ENCODE data around the gene PJA2.

The PJA2 gene

DNA sequence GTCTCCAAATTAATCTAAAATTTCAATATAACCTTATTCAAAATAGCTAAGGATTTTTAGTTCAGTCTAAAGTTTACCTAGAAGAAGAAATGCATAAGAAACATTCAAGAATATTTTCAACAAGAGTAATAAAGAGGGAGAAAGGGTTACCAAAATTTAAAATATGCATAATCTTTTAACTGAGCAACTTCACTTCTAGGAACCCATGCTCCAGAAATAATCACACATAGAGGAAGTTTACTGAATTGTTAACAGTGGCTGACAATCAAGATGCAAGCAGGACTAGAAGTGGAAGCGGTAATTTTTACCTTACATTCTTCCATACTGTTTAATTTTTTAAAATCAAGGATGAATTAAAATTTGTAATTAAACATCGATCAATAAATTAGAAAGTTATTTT, 1.9 kb downstream of the PJA2 start:
- no peak for DNase-seq

DNA sequence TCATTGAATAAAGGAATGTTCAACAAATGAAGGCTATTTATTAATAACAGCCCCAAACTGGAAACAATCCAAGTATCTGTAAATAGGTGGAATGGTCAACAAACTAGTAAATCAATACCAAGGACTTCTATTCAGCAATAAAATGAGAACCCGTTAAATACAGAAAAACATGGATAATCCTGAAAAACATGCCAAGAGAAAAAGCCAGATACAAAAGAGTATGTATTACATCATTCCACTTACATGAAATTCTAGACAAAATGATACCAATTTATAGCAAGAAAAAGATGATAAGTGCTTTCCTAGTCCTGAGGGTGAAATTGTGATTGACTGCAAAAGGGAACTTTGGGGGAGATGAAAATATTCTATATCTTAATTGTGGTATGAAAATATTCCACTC, 3.1 kb downstream of the PJA2 start:
- no peak for DNase-seq

- DNase-seq: no peak
Measured at GRCh38 chr5:109404428-109404960, 5.3 kb downstream of the PJA2 start.

DNA sequence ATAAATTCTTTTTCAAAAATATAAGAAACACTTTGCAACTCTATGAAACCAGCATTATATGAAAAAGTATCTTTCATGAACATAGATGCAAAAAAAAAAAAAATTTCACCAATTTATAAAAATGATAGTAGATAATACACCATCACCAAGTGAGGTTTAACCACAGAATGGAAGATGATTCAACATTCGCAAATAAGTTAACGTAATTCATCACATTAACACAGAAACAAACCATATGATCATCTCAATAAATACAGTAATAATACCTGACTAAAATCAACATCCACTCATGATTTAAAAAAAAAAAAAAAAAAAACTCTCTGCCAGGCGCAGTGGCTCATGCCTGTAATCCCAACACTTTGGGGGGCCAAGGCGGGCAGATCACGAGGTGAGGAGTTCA, 6.3 kb downstream of the PJA2 start:
- DNase-seq: no peak

DNA sequence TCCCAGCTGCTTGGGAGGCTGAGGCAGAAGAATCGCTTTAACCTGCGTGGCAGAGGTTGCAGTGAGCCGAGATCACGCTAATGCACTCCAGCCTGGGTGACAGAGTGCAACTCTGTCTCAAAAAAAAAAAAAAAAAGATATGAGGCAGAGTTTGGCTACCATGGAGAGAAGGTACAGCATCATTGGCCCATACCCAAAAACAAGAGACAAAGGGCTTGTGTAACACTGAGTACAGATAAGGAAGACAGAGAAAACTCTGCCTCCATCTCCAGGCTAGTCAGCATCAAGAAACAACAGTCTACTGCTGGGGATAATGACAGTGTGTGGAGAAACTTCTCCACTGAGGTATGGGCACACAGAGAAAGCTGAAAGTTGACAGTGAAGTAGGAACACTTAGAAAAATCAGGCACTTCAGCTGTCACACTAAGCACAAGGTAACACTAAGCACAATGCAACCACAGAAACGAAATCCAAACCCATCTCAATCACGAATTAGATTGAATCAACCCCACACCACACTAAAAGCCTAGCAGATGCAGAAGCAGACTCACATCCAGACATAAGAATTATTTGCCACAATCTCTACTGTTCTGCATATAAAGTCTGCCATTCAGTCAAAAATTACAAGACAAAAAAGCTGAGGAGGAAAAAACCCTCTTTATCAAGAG, 10.5 kb downstream of the PJA2 start:
- no peak for DNase-seq

DNA sequence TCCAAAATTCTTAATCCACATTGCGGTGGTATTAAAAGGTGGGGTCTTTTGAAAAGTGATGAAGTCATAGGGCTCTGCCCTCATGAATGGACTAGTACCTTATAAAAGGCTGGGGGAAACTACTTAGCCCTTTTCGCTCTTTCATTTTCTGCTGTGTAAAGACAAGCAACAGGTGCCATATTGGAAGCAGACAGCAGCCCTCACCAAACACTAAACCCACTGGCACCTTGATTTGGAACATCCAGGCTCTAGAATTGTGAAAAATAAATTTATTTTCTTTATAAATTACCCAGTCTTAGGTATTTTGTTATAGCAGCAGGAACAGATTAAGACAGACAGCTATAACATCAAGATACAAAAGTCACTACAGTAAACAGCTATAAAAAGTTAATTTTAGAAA, 12.8 kb downstream of the PJA2 start:
- no peak for DNase-seq

GRCh38 chr5:109394806-109395205, 15.0 kb downstream of the PJA2 start:
- no peak for DNase-seq

DNA sequence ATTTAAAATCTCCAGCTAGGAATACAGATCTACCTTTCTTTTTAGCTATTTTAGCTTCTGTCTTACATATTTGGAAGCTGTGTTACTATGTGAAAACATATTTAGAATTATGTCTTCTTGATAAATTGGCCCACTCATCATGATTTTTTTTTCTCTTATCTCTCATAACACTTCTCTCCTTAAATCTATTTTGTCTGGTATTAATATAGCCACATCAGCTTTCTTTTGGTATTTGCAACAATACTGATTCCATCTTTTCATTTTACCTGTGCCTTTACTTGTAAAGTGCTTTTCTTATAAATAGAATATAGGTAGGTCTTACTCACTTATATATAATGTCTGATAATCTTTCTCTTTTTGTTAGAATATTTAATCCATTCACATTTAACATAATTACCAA, 19.6 kb downstream of the PJA2 start:
- DNase-seq: no peak

- DNase-seq: no peak
Measured at GRCh38 chr5:109388407-109388806, 21.4 kb downstream of the PJA2 start.

DNA sequence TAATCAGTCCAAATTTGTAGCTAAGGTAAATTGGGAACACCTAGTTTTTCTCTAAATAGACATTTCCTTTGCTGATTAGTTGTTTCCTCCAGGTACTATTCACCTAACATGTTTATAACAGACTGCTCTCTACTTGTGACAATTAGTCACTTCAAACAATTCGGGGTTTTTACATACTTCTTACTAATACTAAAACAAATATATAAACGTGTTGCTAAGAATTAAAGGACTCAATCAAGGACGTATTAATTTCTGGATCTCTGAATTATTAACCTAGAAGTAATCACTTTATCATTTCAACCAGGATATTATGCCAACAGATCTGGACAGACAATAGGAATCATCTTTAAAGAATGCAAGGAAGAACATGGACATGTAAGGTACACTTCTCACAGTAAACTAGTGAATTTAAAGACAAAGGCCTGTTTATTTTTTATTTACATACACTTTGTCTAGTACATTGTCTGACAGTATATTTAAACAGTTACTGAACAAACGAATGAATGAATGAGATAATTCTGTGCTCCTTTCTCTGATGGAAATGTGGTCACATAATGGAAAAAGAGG, 22.3 kb downstream of the PJA2 start:
- no peak for DNase-seq

- no peak for DNase-seq
Measured at GRCh38 chr5:109378095-109378494, 31.7 kb downstream of the PJA2 start.

GRCh38 chr5:109374625-109375024, 35.1 kb downstream of the PJA2 start:
- peak in 1 of 2 experiments; percentile 2 for DNase-seq

GRCh38 chr5:109373932-109374331, 35.8 kb downstream of the PJA2 start:
- DNase-seq: no peak

- no peak for DNase-seq
Measured at GRCh38 chr5:109370343-109370742, 39.4 kb downstream of the PJA2 start.

DNA sequence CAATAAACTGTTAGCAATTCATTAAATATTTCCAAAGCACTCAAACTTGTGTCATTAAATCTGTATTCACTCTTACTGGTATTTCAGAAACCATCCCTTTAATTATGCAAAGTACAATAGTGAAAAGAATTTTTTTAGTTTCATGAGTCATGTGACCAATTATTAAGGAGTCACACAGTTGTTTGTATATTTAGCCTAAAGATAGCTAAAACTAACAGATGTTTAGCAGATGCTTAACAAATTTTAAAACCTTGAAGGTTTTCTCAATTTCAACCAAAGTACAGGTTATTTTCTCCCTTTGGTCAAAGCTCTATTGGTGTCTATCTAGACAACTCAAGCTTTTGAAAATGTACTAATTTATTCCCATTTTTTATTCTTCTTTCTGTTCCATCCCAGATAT, 44.1 kb downstream of the PJA2 start:
- no peak for DNase-seq

DNA sequence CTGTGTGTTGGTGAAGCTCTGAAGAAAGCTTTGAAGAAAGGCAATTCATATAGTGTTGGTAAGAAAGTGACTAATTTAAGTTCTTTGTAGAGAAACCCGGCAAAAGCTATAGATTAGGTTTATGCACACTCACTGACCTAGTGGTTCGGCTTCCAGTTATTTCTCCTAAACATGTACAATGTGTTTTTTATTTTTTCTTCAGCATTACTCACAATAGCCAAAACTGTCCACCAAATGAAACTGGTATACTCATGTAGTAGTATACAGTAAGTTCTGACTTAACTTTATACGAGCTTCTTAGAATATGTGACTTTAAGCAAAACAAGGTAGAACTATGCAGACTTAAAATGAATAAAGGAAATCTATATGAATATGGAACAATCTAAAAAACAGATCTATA, 44.8 kb downstream of the PJA2 start:
- no peak for DNase-seq

GRCh38 chr5:109359642-109360041, 50.1 kb downstream of the PJA2 start:
- DNase-seq: no peak

GRCh38 chr5:109357807-109358206, 52.0 kb downstream of the PJA2 start:
- no peak for DNase-seq

- no peak for DNase-seq
Measured at GRCh38 chr5:109354761-109355160, 55.0 kb downstream of the PJA2 start.

DNA sequence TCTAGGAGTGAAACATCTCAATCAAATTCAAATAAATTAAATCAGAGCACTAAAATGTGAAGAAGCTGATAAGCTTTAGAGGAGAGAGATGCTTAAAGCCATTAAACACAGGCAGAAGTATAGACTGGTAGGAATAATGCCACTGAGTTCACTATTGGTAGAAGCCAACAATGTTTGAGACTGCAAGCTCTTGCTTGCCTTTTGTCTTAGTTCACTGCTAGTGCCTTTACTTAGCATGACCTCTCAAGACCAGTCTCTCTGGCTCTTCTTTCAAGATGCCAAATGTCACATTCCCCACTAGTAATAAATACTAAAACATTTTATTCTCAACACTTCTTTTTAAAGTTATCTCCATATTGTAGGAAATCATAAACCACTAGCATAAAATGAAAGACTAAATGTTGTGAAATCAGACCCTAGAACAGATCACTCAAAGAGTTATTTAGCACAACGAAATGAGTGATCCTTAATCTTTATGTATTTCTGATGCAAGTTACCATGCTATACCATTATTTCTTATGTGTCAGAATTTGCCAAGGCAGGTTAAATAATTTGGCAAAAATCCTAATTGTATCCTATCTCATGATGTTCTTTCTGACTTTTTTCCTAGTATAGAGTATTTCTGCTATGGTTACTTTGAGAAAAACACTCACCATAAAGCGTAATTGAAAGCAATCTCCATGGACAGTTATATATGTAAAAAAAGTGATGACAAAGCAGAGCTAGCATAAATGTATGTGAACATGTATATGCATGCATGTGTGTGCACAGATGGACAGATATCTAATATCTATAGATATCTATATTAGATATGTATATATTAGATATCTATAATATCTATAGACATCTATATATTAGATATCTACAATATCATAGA, 57.5 kb downstream of the PJA2 start:
- no peak for DNase-seq

DNA sequence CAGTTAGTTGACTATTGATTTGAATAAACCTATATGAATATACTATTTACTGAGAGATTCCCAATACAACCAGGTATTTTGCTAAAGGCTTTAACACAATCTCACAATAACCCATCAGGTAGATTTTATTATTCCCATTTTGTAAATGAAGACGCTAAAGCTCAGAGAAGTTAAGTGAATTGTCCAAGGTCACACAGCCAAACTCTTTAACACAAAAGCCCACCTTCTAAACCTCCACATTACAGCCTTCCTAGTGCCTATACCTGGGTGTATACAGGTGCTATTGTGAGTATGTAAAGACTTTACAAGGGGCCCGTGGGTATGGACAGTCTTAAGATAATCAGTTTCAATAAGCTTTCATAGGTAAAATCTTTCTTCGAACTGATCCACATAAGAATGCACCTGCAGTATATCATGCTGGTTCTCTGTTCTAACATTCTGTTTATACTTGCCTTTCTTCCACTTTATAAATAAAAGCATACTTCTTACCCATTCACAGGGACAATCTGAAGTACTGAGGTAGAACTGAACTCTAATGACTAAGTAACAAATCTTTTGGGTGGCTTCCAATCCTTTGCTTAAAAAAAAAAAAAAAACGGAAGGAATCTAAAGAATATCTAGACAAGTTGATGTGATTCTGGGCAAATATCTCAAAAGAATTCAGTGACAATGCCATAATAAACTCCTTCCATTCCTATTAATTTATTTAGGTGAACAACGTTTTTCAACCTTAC, 59.1 kb downstream of the PJA2 start:
- DNase-seq: no peak

DNA sequence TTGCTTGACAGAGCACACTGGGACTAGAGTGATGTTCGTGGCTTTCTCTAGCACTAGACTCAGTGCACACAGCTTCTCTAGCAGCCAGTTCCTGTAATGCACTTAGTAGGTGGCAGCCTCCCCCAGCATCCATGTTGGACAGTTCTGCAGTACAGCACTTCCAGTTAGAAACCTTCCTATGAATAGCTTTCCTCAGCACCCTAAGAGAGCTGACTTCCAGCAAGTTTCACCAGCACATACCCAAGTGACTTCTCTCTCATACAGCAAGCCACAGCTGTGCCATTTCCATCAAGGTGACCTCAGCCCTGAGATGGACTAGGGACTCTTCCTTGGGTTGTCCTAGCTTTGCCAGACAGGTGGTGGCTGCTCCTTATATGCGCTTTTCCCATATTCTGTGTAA, 60.4 kb downstream of the PJA2 start:
- no peak for DNase-seq

GRCh38 chr5:109347252-109347888, 62.4 kb downstream of the PJA2 start:
- DNase-seq: peak; percentile 80 to 92
